Testis (tissue), 3 donors: ENCODE results near the gene ARID5B. TPM values are rescaled to one million over a fixed set of nuclear protein-coding genes. Genes with fewer than 3 reads are reported as not detected.

Experiments used
- DNase-seq: peaks from one replicate; pipeline ENCODE4 v3.0.0-alpha.2; 2019
- H3K27ac ChIP-seq, 2 donors: fragments of 200-600 bp; sonication (generic); one replicate each; pipeline ENCODE4 v1.5.1; 2019
- H3K27me3 ChIP-seq: fragments of 200-600 bp; sonication (generic); one replicate; pipeline ENCODE4 v1.5.1; 2019
- H3K36me3 ChIP-seq: fragments of 200-600 bp; sonication (generic); one replicate; pipeline ENCODE4 v1.5.1; 2017; ENCODE audit warnings: low read depth; ENCODE audit errors: missing control alignments
- H3K4me1 ChIP-seq: fragments of 200-600 bp; sonication (generic); one replicate; pipeline ENCODE4 v1.5.1; 2019
- H3K4me3 ChIP-seq, 2 donors: fragments of 200-600 bp; sonication (generic); one replicate each; pipeline ENCODE4 v1.5.1; 2017 to 2019
- H3K9me3 ChIP-seq: fragments of 200-600 bp; sonication (generic); one replicate; pipeline ENCODE4 v1.5.1; 2017
- POLR2A ChIP-seq: fragments of 450-650 bp; IDR thresholded peaks from one replicate; pipeline ENCODE4 v1.6.1; 2017; ENCODE audit warnings: antibody characterized with exemption, mild to moderate bottlenecking, moderate library complexity
- WGBS, 2 donors: methylation state at CpG; one replicate each; pipeline ENCODE4 v1.1.5; 2018; 5-methylcytosine and 5-hydroxymethylcytosine counted together
- intact Hi-C: fragments of 100-400 bp; cut with DNase I; formaldehyde crosslinking; loops from one replicate; pipeline ENCODE4 v1.15.1; 2023; ENCODE audit warnings: low total_unique reads
- polyA plus RNA-seq: library from polyadenylated mRNA; stranded (reverse); fragments of 350-450 nt; fragmentation: Illumina TruSeq; extraction: RNeasy Lipid Tissue Mini Kit (QIAGEN cat#74804); gene quantifications from one replicate; pipeline ENCODE4 v1.2.3, GENCODE V29; 2014; ENCODE audit warnings: low read depth, low replicate concordance; ENCODE audit not compliant: insufficient read depth
- total RNA-seq, 2 donors: library from RNA; depleted of rRNA; stranded (reverse); fragments of >200 nt; gene quantifications; one replicate each; pipeline ENCODE4 v1.2.3, GENCODE V29; 2016
- TF ChIP-seq, protein P1 (sequence below), 3 experiments: fragments of 450-650 bp in 2 of 3; fragments of 200-600 bp in 1 of 3; sonication (generic) in 1 of 3; IDR thresholded peaks; one replicate each; pipeline ENCODE4 v1.5.1; 2016 to 2019; ENCODE audit warnings: antibody characterized with exemption in 3 of 3, mild to moderate bottlenecking in 2 of 3, moderate library complexity in 1 of 3

The ARID5B gene
- total and polyA plus RNA-seq, 3 donors from 2014 or later = 14.3 to 73.6 (median 52.1) TPM

DNA sequence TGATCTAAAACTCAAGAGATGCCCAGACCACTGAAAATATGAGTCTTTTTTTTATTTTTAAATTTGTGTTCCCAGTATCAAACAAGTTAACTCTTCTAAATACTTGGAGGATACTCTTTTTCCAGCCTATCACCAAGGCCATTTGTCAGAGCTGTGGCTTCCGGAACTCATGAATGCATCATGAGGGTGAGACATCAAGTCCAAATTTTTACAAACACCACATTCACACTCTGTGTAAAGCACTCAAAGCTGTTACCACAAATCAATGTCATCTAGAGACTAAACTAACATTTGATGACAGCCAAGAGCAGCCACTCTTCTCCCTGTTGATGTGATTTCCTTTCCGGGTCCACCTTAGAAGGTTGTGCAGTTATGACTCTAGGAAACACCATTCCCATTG, 43.8 kb upstream of the ARID5B start:
- no peaks in the 10 kb centered on the region for H3K9me3 ChIP-seq
- H3K4me1 ChIP-seq = no peaks in the 10 kb centered on the region
- no peaks in the 10 kb centered on the region for H3K27me3 ChIP-seq
- no peak for TF ChIP-seq POLR2A
- TF ChIP-seq, protein P1, sequence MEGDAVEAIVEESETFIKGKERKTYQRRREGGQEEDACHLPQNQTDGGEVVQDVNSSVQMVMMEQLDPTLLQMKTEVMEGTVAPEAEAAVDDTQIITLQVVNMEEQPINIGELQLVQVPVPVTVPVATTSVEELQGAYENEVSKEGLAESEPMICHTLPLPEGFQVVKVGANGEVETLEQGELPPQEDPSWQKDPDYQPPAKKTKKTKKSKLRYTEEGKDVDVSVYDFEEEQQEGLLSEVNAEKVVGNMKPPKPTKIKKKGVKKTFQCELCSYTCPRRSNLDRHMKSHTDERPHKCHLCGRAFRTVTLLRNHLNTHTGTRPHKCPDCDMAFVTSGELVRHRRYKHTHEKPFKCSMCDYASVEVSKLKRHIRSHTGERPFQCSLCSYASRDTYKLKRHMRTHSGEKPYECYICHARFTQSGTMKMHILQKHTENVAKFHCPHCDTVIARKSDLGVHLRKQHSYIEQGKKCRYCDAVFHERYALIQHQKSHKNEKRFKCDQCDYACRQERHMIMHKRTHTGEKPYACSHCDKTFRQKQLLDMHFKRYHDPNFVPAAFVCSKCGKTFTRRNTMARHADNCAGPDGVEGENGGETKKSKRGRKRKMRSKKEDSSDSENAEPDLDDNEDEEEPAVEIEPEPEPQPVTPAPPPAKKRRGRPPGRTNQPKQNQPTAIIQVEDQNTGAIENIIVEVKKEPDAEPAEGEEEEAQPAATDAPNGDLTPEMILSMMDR (IDR thresholded peaks at IDR 0.05) = no peak
- no peak for DNase-seq
- H3K4me3 ChIP-seq = no peak overlapping the region
- intact Hi-C loops = no loop called here
- H3K27ac ChIP-seq = no peak overlapping the region
- 100% methylated on average over 2 of the region's 2 CpGs for WGBS, 2 donors
- no peaks in the 10 kb centered on the region for H3K36me3 ChIP-seq

DNA sequence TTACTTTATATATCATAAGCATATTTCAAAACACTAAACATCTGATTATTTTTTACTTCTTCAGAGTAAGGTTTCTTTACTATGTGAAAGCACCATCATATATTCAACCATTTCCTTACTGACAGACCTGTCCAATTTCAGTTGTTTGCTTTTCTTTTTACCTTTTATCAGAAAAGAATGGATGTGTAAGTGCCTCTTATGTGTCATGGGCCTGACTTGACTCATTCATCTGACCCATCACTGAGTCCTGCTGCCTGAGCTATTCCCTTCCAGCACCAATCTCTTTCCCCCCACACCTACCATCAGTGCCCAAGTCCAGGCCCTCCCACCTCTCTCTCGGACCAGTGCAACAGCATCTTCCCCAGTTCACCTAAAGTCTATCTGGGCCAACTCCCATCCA, 41.7 kb upstream of the ARID5B start:
- H3K4me1 ChIP-seq = no peaks in the 10 kb centered on the region
- no peak overlapping the region for H3K27ac ChIP-seq
- no peak overlapping the region for H3K4me3 ChIP-seq
- TF ChIP-seq, protein P1 (IDR thresholded peaks at IDR 0.05) = no peak
- TF ChIP-seq POLR2A = no peak
- no peaks in the 10 kb centered on the region for H3K9me3 ChIP-seq
- WGBS, 2 donors = 91 to 100% methylated on average over 1 of the region's 1 CpG
- no peaks in the 10 kb centered on the region for H3K36me3 ChIP-seq
- H3K27me3 ChIP-seq = no peaks in the 10 kb centered on the region
- DNase-seq = no peak
- intact Hi-C loops = no loop called here

DNA sequence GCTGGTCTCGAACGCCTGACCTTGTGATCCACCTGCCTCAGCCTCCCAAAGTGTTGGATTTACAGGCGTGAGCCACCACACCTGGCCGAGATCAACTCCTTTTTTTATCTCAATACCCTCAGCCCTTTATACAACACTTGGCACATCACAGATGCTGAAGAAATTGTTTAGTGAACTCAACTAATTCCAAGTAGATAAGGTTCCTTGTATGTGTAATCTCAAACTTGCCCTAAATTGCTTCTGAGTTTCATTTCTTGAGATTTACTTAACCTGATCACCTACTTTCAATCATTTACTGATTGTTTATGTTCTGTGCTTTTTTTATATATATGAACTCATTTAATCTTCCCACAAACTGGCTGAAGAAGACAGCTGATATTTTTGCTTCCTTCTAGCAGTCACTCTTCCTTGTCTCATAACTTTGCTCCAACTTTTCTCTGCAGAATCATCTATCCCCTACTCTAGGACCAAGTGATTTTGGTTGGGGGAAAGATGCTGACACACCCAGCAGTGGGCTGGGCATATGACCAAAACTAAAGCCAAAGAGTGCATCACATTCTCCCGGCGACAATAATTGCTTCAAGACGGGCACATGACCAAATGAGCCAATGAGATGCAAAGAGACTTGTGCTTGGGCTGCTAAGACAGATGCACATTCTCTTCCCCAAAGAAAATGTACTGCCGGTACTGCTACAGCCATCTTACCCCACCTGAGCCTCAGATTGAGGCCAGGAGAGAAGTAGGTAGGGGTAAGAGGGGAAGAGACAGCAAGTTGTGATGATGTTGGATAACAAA, 40.3 kb upstream of the ARID5B start:
- H3K4me3 ChIP-seq = no peak overlapping the region
- no peak for DNase-seq
- intact Hi-C loops = no loop called here
- TF ChIP-seq, protein P1 (IDR thresholded peaks at IDR 0.05) = no peak
- TF ChIP-seq POLR2A = no peak
- no peak overlapping the region for H3K27ac ChIP-seq
- H3K9me3 ChIP-seq = no peaks in the 10 kb centered on the region
- no peaks in the 10 kb centered on the region for H3K36me3 ChIP-seq
- no peaks in the 10 kb centered on the region for H3K27me3 ChIP-seq
- 89 to 97% methylated on average over 8 of the region's 8 CpGs for WGBS, 2 donors
- no peaks in the 10 kb centered on the region for H3K4me1 ChIP-seq

DNA sequence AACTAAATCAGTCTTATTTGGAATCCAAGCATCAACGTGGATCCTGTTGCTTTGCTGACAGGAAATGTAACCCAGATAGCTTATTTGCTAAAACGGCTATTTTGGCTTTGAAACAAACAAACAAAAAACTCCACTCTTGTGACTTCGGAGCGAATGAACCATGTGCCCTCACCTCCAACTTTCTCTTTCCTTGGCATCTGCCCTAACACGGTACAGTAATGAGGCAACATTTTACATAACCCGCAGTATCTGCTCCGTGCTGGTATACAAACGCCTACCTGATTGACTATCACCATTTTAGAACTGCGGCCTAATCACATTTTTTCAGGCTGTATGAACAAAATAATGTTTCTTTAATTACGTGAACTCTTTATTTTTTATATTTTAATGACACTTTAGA, 37.5 kb upstream of the ARID5B start:
- no peak for TF ChIP-seq POLR2A
- TF ChIP-seq, protein P1 (IDR thresholded peaks at IDR 0.05) = no peak
- Histone ChIP-seq H3K9me3 (no peaks in the 10 kb centered on the region), H3K36me3 (no peaks in the 10 kb centered on the region), H3K27ac (no peak overlapping the region), H3K27me3 (no peaks in the 10 kb centered on the region), H3K4me1 (no peaks in the 10 kb centered on the region), H3K4me3 (no peak overlapping the region)
- no peak for DNase-seq
- WGBS, 2 donors = 82 to 86% methylated on average over 10 of the region's 10 CpGs
- intact Hi-C loops = no loop called here
